ENCODE results near the gene ARHGAP8.
"Not testable (repeated sequence)": the region's sequence is repeated elsewhere in the genome, so short reads cannot be mapped to it uniquely, and the experiment has no call there.

DNA sequence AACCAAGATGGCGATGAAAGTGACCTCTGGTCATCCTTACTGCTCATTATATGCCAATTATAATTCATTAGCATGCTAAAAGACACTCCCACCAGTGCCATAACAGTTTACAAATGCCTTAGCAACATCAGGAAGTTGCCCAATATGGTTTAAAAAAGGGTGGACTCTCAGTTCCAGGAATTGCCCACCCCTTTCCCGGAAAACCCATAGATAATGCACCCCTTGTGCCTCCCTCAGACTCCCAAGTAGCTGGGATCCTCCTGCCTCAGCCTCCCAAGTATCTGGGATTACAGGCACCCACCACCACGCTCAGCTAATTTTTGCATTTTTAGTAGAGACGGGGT lies 4.6 kb upstream of the ARHGAP8 start:
- TF ChIP-seq, protein P1, sequence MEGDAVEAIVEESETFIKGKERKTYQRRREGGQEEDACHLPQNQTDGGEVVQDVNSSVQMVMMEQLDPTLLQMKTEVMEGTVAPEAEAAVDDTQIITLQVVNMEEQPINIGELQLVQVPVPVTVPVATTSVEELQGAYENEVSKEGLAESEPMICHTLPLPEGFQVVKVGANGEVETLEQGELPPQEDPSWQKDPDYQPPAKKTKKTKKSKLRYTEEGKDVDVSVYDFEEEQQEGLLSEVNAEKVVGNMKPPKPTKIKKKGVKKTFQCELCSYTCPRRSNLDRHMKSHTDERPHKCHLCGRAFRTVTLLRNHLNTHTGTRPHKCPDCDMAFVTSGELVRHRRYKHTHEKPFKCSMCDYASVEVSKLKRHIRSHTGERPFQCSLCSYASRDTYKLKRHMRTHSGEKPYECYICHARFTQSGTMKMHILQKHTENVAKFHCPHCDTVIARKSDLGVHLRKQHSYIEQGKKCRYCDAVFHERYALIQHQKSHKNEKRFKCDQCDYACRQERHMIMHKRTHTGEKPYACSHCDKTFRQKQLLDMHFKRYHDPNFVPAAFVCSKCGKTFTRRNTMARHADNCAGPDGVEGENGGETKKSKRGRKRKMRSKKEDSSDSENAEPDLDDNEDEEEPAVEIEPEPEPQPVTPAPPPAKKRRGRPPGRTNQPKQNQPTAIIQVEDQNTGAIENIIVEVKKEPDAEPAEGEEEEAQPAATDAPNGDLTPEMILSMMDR (IDR thresholded peaks at IDR 0.05), result not testable (repeated sequence)
- not testable (repeated sequence) for TF ChIP-seq POLR2A (IDR thresholded peaks at IDR 0.05)

All from body of pancreas (tissue), 4 donors.